B cell (primary cell): ENCODE measurements around the gene ARMC6. TPM values are rescaled to one million over a fixed set of nuclear protein-coding genes. Genes with fewer than 3 reads are reported as not detected.

Experiments used
- ATAC-seq: fragments of 200-7000 bp; cut with Tn5 transposase; one replicate; pipeline ENCODE4 v1.10.0; 2021; ENCODE audit warnings: low read depth, mild to moderate bottlenecking, moderate number of reproducible peaks, moderate library complexity
- CTCF ChIA-PET: fragments of 350-600 bp; sonication (Branson Sonifier 250); formaldehyde crosslinking; loops from one replicate; lab custom pipeline; 2021; ENCODE audit warnings: antibody characterized with exemption, inconsistent platforms; lab: Charles Lee
- POLR2A ChIA-PET: fragments of 350-600 bp; sonication (Branson Sonifier 250); formaldehyde crosslinking; loops from one replicate; lab custom pipeline; 2021; ENCODE audit warnings: antibody characterized with exemption; lab: Charles Lee
- DNase-seq: peaks from one replicate; pipeline ENCODE4 v3.0.0; 2013
- H2AFZ ChIP-seq: 2 replicates; pipeline ENCODE4 v1.6.1; 2012; ENCODE audit warnings: mild to moderate bottlenecking, low read depth, low read length; ENCODE audit not compliant: insufficient read depth, poor library complexity, severe bottlenecking
- H3K27ac ChIP-seq, 2 donors: 1 replicate in 1 of 2; 2 replicates in 1 of 2; pipeline ENCODE4 v1.5.1; 2012 to 2013; ENCODE audit warnings: low read length in 2 of 2, mild to moderate bottlenecking in 2 of 2, moderate library complexity in 1 of 2
- H3K27me3 ChIP-seq, 4 experiments: fragments of 200-600 bp in 1 of 4; sonication (generic) in 1 of 4; replicated peaks in 1 of 4; 1 replicate in 2 of 4; 2 replicates in 2 of 4; pipeline versions ENCODE4 v1.6.1 to v1.7.0; 2013 to 2016; ENCODE audit warnings: low read length in 3 of 4, mild to moderate bottlenecking in 2 of 4, mixed read lengths in 1 of 4, moderate library complexity in 1 of 4; ENCODE audit not compliant: insufficient read depth in 4 of 4, control insufficient read depth in 3 of 4; ENCODE audit errors: control extremely low read depth in 1 of 4
- H3K36me3 ChIP-seq, 2 experiments: replicated peaks in 1 of 2; 1 replicate in 1 of 2; 2 replicates in 1 of 2; pipeline versions ENCODE4 v1.6.1 to v1.7.1; 2013; ENCODE audit warnings: low read length in 1 of 2; ENCODE audit not compliant: insufficient read depth in 2 of 2, control insufficient read depth in 1 of 2; ENCODE audit errors: control extremely low read depth in 1 of 2, extremely low read depth in 1 of 2
- H3K4me1 ChIP-seq, 2 donors: fragments of 200-600 bp in 1 of 2; sonication (generic) in 1 of 2; 1 replicate in 1 of 2; 2 replicates in 1 of 2; pipeline versions ENCODE4 v1.5.1 to v1.6.1; 2013 to 2017; ENCODE audit warnings: low read length in 2 of 2; ENCODE audit not compliant: control insufficient read depth in 2 of 2, insufficient read depth in 2 of 2
- H3K4me2 ChIP-seq: replicated peaks from 2 replicates; pipeline ENCODE3; 2012; ENCODE audit warnings: mild to moderate bottlenecking, low read depth, low read length; ENCODE audit not compliant: poor library complexity, severe bottlenecking
- H3K4me3 ChIP-seq, 5 experiments: fragments of 200-600 bp in 1 of 5; sonication (generic) in 1 of 5; 1 replicate in 3 of 5; 2 replicates in 2 of 5; pipeline versions ENCODE4 v1.5.1 to v1.7.0; 2011 to 2016; ENCODE audit warnings: low read length in 4 of 5, mild to moderate bottlenecking in 4 of 5, low read depth in 2 of 5, control low read depth in 1 of 5, moderate library complexity in 1 of 5; ENCODE audit not compliant: insufficient read depth in 1 of 5; ENCODE audit errors: control extremely low read depth in 1 of 5, extremely low read depth in 1 of 5
- H3K79me2 ChIP-seq: fragments of 200-600 bp; sonication (generic); one replicate; pipeline ENCODE4 v1.6.0; 2016; ENCODE audit warnings: low read length; ENCODE audit not compliant: control insufficient read depth, insufficient read depth
- H3K9ac ChIP-seq: fragments of 200-600 bp; sonication (generic); 2 replicates; pipeline ENCODE4 v1.6.1; 2017; ENCODE audit warnings: mild to moderate bottlenecking, low read length, moderate library complexity
- H3K9me3 ChIP-seq, 3 donors: one replicate each; pipeline versions ENCODE4 v1.6.1 to v1.7.1; 2013; ENCODE audit warnings: low read length in 2 of 3; ENCODE audit not compliant: control insufficient read depth in 2 of 3, insufficient read depth in 1 of 3; ENCODE audit errors: control extremely low read depth in 1 of 3
- H4K20me1 ChIP-seq: 2 replicates; pipeline ENCODE4 v1.6.0; 2012; ENCODE audit warnings: mild to moderate bottlenecking, low read length; ENCODE audit not compliant: insufficient read depth, control insufficient read depth, poor library complexity, severe bottlenecking
- H3K27ac Mint-ChIP-seq: one replicate; pipeline ENCODE4 v1.8.0; 2021; ENCODE audit warnings: mixed read lengths
- H3K27me3 Mint-ChIP-seq: one replicate; pipeline ENCODE4 v1.8.0; 2021; ENCODE audit warnings: mixed read lengths
- H3K4me1 Mint-ChIP-seq: one replicate; pipeline ENCODE4 v1.8.0; 2021; ENCODE audit warnings: mixed read lengths
- H3K4me3 Mint-ChIP-seq: one replicate; pipeline ENCODE4 v1.8.0; 2021; ENCODE audit warnings: mixed read lengths
- H3K9me3 Mint-ChIP-seq: one replicate; pipeline ENCODE4 v1.8.0; 2022; ENCODE audit warnings: mixed read lengths; ENCODE audit not compliant: insufficient read depth
- EZH2 ChIP-seq: IDR thresholded peaks from 2 replicates; pipeline ENCODE4 v1.6.1; 2012; ENCODE audit warnings: borderline replicate concordance, low read depth, mild to moderate bottlenecking, moderate library complexity, low read length; ENCODE audit not compliant: insufficient read depth, poor library complexity, severe bottlenecking
- WGBS: methylation state at CpG from one replicate; pipeline ENCODE4 v1.1.5; 2013; ENCODE audit warnings: missing lambda C conversion rate; ENCODE audit not compliant: insufficient coverage; 5-methylcytosine and 5-hydroxymethylcytosine counted together
- intact Hi-C: fragments of 100-400 bp; cut with micrococcal nuclease; formaldehyde crosslinking; loops from one replicate; pipeline ENCODE4 v1.10.0; 2022
- polyA plus RNA-seq: library from polyadenylated mRNA; depleted of rRNA; stranded (reverse); fragments of >200 nt; gene quantifications from 2 replicates; pipeline ENCODE4 v1.2.3, GENCODE V29; 2012
- total RNA-seq, 2 donors: library from RNA; stranded (reverse); fragments of 120-200 nt in 1 of 2; gene quantifications; 1 replicate in 1 of 2; 2 replicates in 1 of 2; pipeline versions ENCODE4 v1.2.3 to v1.2.4, GENCODE V29; 2013 to 2022
- TF ChIP-seq, protein P1 (sequence below): fragments of 200-600 bp; IDR thresholded peaks from one replicate; pipeline ENCODE4 v1.8.0; 2022; ENCODE audit warnings: antibody characterized with exemption, mild to moderate bottlenecking

ARMC6 gene
- total and polyA plus RNA-seq, 2 donors (not counting 1 experiment from before 2014, with no cell fraction given) = 15.2 to 27.6 TPM

DNA sequence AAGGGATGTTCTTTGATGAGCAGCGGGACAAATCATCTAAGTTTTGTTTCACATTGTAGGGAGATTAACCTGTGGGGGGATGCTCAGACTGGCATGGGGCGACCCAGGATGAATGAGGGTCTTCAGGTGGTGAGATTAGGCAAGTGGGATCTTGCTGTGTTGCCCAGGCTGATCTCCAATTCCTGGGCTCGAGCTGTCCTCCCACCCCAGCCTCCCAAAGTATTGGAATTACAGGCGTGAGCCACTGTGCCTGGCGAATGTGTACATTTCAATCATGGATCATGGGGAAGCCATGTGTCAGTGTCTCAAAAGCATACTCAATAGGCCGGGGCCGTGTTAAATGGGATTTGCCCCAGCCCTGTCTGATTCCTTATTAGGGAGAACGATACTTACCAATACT is 38.5 kb downstream of the ARMC6 start:
- 97% methylated on average over 5 of the region's 8 CpGs for WGBS
- Histone ChIP-seq H3K27ac (no peak overlapping the region), H3K36me3 (peaks cover 8 to 12% of the 10 kb centered on the region in 2 experiments), H3K4me2 (no peak overlapping the region), H3K9me3 (no peaks in the 10 kb centered on the region), H3K4me3 (no peak overlapping the region), H3K9ac (no peak overlapping the region), H3K79me2 (peaks cover 97% of the 10 kb centered on the region), H2AFZ (no peak overlapping the region), H3K27me3 (no peaks in the 10 kb centered on the region), H3K4me1 (peaks cover 32 to 54% of the 10 kb centered on the region in 2 donors), H4K20me1 (peaks cover 50% of the 10 kb centered on the region)
- Mint-ChIP-seq H3K9me3 (no peaks in the 10 kb centered on the region), H3K27ac (peak overlapping the region; percentile 63), H3K4me1 (peaks cover 62% of the 10 kb centered on the region), H3K27me3 (no peaks in the 10 kb centered on the region), H3K4me3 (no peak overlapping the region)
- TF ChIP-seq, protein P1, sequence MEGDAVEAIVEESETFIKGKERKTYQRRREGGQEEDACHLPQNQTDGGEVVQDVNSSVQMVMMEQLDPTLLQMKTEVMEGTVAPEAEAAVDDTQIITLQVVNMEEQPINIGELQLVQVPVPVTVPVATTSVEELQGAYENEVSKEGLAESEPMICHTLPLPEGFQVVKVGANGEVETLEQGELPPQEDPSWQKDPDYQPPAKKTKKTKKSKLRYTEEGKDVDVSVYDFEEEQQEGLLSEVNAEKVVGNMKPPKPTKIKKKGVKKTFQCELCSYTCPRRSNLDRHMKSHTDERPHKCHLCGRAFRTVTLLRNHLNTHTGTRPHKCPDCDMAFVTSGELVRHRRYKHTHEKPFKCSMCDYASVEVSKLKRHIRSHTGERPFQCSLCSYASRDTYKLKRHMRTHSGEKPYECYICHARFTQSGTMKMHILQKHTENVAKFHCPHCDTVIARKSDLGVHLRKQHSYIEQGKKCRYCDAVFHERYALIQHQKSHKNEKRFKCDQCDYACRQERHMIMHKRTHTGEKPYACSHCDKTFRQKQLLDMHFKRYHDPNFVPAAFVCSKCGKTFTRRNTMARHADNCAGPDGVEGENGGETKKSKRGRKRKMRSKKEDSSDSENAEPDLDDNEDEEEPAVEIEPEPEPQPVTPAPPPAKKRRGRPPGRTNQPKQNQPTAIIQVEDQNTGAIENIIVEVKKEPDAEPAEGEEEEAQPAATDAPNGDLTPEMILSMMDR = no peak
- TF ChIP-seq EZH2 = no peak
- ChIA-PET CTCF (no interaction called here), POLR2A (no interaction called here)
- no peak for DNase-seq
- no peak for ATAC-seq
- intact Hi-C loops = no loop called here

DNA sequence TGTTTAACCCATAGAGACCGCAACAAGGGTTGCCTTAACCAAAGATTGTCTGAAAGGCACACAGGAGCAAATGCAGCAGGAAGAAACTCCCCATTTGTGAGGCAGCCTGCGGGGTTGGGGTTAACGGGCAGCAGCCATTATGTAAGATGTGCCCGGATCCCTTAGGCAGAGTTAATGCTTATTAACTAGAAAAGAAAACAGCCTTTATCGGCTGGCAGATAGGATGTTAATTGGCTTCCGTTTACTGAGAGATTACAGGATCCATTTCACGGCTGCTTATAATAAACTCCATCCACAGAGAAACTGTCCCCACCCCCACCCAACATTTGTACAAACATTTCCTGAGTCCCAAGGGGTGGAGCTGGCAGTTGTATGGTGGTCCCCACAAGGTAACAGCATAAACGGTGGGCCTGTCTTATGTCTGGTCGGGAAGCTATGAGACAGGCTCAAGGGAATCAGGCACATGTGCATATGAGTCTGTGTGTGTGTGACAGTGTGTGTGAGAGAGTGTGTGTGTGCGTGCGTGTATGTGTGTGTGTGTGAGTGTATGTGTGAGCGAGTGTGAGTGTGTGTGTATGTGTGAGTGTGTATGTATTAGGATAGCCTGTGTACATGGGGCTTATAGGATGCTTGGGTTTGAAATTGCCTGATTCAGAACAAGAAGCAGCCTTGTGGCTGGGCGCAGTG is 40.9 kb downstream of the ARMC6 start:
- Mint-ChIP-seq H3K9me3 (no peaks in the 10 kb centered on the region), H3K4me3 (no peak overlapping the region), H3K27ac (peak overlapping the region; percentile 46), H3K4me1 (peaks cover 58% of the 10 kb centered on the region), H3K27me3 (no peaks in the 10 kb centered on the region)
- Histone ChIP-seq H3K27ac (no peak overlapping the region), H3K9ac (no peak overlapping the region), H3K27me3 (no peaks in the 10 kb centered on the region), H3K36me3 (peaks cover 8 to 18% of the 10 kb centered on the region in 2 experiments), H3K4me1 (peaks cover 10 to 37% of the 10 kb centered on the region in 2 donors), H3K4me2 (no peak overlapping the region), H3K9me3 (no peaks in the 10 kb centered on the region), H4K20me1 (peaks cover 71% of the 10 kb centered on the region), H2AFZ (no peak overlapping the region), H3K79me2 (peaks cover 96% of the 10 kb centered on the region), H3K4me3 (no peak overlapping the region)
- ChIA-PET POLR2A (interaction anchor here (0.6 kb wide), 1 partner anchor 57 kb away, joined by 7 read pairs; no protein-coding TSS in a partner anchor), CTCF (no interaction called here)
- no peak for ATAC-seq
- TF ChIP-seq EZH2 = no peak
- TF ChIP-seq, protein P1 = no peak
- intact Hi-C loops = no loop called here
- DNase-seq = no peak
- WGBS = 88% methylated on average over 10 of the region's 13 CpGs
